Measurements from ENCODE around the gene TCOF1. TPM values are rescaled to one million over a fixed set of nuclear protein-coding genes. Genes with fewer than 3 reads are reported as not detected.

The TCOF1 gene
- total RNA-seq, 4 donors from 2014 or later: 9.4 to 40.0 (median 20.1) TPM

- no peak for TF ChIP-seq CTCF (IDR thresholded peaks at IDR 0.05)
- no peak for TF ChIP-seq POLR2A (IDR thresholded peaks at IDR 0.05)
- Histone ChIP-seq H3K4me1 (no peaks in the 10 kb centered on the region), H3K27ac (no peak overlapping the region), H3K27me3 (no peaks in the 10 kb centered on the region), H3K4me3 (no peak overlapping the region), H3K36me3 (no peaks in the 10 kb centered on the region), H3K9me3 (no peaks in the 10 kb centered on the region)
- DNase-seq: no peak
- intact Hi-C loops (cut with DNase I; ENCODE audit: low total_unique reads): no loop called here
These were observed 3.8 kb downstream of the TCOF1 start for GRCh38 chr5:150361301-150361700.

GRCh38 chr5:150363185-150363584 lies 5.7 kb downstream of the TCOF1 start:
- Histone ChIP-seq H3K9me3 (no peaks in the 10 kb centered on the region), H3K36me3 (no peaks in the 10 kb centered on the region)

DNA sequence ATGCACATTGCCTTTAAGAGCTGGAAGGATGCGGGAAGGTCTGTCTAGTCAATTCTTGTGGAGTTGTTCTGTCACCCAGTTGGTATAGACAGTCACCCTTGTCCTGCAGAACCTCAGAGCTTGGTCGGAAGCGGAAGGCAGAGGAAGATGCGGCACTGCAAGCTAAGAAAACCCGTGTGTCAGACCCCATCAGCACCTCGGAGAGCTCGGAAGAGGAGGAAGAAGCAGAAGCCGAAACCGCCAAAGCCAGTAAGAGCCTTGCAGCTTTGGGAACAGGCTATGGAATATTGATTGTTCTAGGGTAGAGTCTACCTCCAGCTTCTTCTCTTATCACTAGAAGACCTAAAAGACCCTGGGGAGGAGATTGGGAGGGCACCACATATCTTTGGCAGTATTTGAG lies 6.5 kb downstream of the TCOF1 start:
- TF ChIP-seq POLR2A (IDR thresholded peaks at IDR 0.05): no peak
- no peak for TF ChIP-seq CTCF (IDR thresholded peaks at IDR 0.05)
- Histone ChIP-seq H3K36me3 (no peaks in the 10 kb centered on the region), H3K27me3 (no peaks in the 10 kb centered on the region), H3K4me1 (no peaks in the 10 kb centered on the region), H3K4me3 (no peak overlapping the region), H3K9me3 (no peaks in the 10 kb centered on the region), H3K27ac (no peak overlapping the region)
- intact Hi-C loops (cut with DNase I; ENCODE audit: low total_unique reads): no loop called here
- DNase-seq: no peak

More at GRCh38 chr5:150363185-150363584, 5.7 kb downstream of the TCOF1 start:
- TF ChIP-seq CTCF (IDR thresholded peaks at IDR 0.05) (no peak), POLR2A (IDR thresholded peaks at IDR 0.05) (no peak)
- Histone ChIP-seq H3K4me1 (no peaks in the 10 kb centered on the region), H3K27ac (no peak overlapping the region), H3K27me3 (no peaks in the 10 kb centered on the region), H3K4me3 (no peak overlapping the region)
- no peak for DNase-seq
- intact Hi-C loops (cut with DNase I; ENCODE audit: low total_unique reads): no loop called here

DNA sequence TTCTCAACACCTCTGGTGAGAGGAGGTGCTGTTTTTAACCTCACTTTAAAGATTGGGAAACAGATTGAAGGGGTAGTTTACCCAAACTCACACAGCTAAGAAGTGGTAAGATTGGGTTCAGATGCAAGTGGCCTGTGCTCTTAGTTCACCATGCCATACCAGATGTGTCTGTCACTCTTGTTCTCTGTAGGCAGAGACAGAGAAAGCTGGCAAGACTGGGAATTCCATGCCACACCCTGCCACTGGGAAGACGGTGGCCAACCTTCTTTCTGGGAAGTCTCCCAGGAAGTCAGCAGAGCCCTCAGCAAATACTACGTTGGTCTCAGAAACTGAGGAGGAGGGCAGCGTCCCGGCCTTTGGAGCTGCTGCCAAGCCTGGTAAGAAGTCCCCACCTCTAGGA lies 11.0 kb downstream of the TCOF1 start:
- H3K27me3 ChIP-seq: no peaks in the 10 kb centered on the region
- H3K9me3 ChIP-seq: no peaks in the 10 kb centered on the region
- H3K36me3 ChIP-seq: no peaks in the 10 kb centered on the region
- TF ChIP-seq POLR2A (IDR thresholded peaks at IDR 0.05): no peak
- no peak for TF ChIP-seq CTCF (IDR thresholded peaks at IDR 0.05)
- intact Hi-C loops (cut with DNase I; ENCODE audit: low total_unique reads): no loop called here
- no peak overlapping the region for H3K27ac ChIP-seq
- H3K4me1 ChIP-seq: no peaks in the 10 kb centered on the region
- DNase-seq: no peak
- no peak overlapping the region for H3K4me3 ChIP-seq

DNA sequence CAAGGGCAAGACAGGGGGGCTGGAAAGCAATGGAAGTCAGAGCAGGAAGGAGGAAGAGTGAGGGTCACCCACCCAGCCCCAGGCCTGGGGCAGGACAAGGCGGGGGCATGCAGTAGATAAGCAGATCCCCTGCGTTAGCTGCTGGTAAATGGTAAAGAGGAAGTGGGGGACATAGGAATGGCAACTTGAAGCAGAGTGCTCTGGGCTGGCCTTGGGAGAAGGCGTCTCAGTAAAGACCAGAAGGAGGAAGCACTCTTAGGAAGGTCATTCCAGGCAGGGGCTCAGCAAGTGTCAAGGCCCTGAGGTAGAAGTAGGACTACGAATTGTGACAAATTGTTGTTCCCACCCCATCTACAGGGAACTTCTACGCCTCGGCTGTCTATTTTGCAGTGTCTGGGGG lies 15.1 kb downstream of the TCOF1 start:
- Histone ChIP-seq H3K9me3 (no peaks in the 10 kb centered on the region), H3K27me3 (no peaks in the 10 kb centered on the region), H3K27ac (no peak overlapping the region), H3K4me3 (no peak overlapping the region), H3K4me1 (no peaks in the 10 kb centered on the region), H3K36me3 (no peaks in the 10 kb centered on the region)
- no peak for TF ChIP-seq CTCF (IDR thresholded peaks at IDR 0.05)
- TF ChIP-seq POLR2A (IDR thresholded peaks at IDR 0.05): no peak
- no peak for DNase-seq
- intact Hi-C loops (cut with DNase I; ENCODE audit: low total_unique reads): no loop called here
